ENCODE results near the gene DUSP22. TPM values are rescaled to one million over a fixed set of nuclear protein-coding genes. Genes with fewer than 3 reads are reported as not detected.
"Not testable (repeated sequence)": the region's sequence is repeated elsewhere in the genome, so short reads cannot be mapped to it uniquely, and the experiment has no call there.

DUSP22 gene
- total RNA-seq, 1 experiment from 2014 or later: 19.2 TPM

DNA sequence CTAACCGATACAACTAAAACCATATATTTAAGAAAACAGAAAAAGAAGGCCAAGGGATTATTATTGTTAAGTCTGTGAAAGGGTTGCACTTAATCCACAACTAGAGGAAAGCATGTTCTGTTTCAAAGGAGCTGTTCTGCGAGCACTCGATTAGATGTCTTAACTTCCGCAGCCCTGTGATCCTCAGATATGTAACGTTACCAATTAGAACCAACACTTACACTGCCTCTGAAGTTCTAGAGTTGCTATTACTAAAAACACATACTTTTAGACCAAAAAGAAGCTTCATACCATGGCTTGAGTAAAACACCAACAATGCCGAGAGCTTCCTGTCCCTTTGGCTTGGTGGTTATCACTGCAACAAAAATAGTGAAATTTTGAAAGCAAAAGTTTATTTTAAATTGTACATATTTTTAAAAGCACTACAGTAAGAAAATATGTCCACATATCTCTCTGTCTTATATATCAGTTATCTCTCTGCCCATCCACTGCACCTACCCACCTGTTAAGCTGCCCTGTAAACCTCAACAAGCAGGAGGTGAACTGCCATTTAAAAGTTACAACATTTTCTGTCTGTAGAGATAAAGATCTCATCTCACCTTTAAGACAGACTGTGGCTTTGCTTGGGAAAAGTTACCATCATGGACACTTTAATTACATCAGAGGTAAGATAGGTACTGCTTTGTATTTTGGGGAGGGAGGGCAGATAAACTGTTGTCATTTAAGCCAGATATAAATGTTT lies 7.1 kb upstream of the DUSP22 start:
- RAD21 ChIA-PET (ENCODE audit: low non-redundant PET in 1 of 2, low total read pairs in 2 of 2, uncharacterized antibody in 2 of 2, unreplicated experiment in 2 of 2): no interaction called here
- Histone ChIP-seq H3K79me2 (ENCODE audit: insufficient read depth, low read length) (no peaks in the 10 kb centered on the region), H3K4me2 (ENCODE audit: low read length) (no peak overlapping the region), H3K4me3 (replicated peaks in 1 of 2; ENCODE audit: low read depth in 1 of 2, low read length in 2 of 2) (no peak overlapping the region), H3K9ac (ENCODE audit: low read length) (no peak overlapping the region), H3K27ac (ENCODE audit: low read depth, low read length) (no peak overlapping the region), H4K20me1 (ENCODE audit: insufficient read depth) (no peaks in the 10 kb centered on the region), H3K9me2 (ENCODE audit: insufficient read depth) (no peaks in the 10 kb centered on the region), H3K27me3 (ENCODE audit: insufficient read depth, low read length) (peaks cover 26% of the 10 kb centered on the region; the same call in 1 of the 2 replicates), H2AFZ (ENCODE audit: low read depth, low read length, poor library complexity, severe bottlenecking) (no peak overlapping the region), H3K4me1 (ENCODE audit: control insufficient read depth in 1 of 2, insufficient read depth in 2 of 2, low read length in 2 of 2) (no peaks in the 10 kb centered on the region), H3K9me3 (ENCODE audit: control insufficient read depth in 1 of 2, insufficient read depth in 1 of 2, low read depth in 1 of 2, low read length in 2 of 2) (0 out of 4 replicates have a peak, but pooled peaks cover 0 to 4% of the 10 kb centered on the region in 2 experiments), H3K36me3 (ENCODE audit: control insufficient read depth in 1 of 2, insufficient read depth in 2 of 2, low read length in 2 of 2) (no peaks in the 10 kb centered on the region)
- CTCF ChIA-PET: no interaction called here
- ATAC-seq (no peak), DNase-seq (ENCODE audit: low read depth, low spot score) (no peak)
- no TSS peak for BruUV-seq (replicated peaks)
- POLR2A ChIA-PET: no interaction called here
- intact Hi-C loops (cut with micrococcal nuclease): no loop called here
- no peak for TF ChIP-seq JUND (IDR thresholded peaks at IDR 0.05)
- no peak for TF ChIP-seq ELF1 (IDR thresholded peaks at IDR 0.05; ENCODE audit: borderline replicate concordance, low read depth)
- no peak for TF ChIP-seq SRF (IDR thresholded peaks at IDR 0.05; ENCODE audit: low read depth)
- TF ChIP-seq, protein P1, sequence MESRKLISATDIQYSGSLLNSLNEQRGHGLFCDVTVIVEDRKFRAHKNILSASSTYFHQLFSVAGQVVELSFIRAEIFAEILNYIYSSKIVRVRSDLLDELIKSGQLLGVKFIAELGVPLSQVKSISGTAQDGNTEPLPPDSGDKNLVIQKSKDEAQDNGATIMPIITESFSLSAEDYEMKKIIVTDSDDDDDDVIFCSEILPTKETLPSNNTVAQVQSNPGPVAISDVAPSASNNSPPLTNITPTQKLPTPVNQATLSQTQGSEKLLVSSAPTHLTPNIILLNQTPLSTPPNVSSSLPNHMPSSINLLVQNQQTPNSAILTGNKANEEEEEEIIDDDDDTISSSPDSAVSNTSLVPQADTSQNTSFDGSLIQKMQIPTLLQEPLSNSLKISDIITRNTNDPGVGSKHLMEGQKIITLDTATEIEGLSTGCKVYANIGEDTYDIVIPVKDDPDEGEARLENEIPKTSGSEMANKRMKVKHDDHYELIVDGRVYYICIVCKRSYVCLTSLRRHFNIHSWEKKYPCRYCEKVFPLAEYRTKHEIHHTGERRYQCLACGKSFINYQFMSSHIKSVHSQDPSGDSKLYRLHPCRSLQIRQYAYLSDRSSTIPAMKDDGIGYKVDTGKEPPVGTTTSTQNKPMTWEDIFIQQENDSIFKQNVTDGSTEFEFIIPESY (IDR thresholded peaks at IDR 0.05; ENCODE audit: extremely low read depth, insufficient replicate concordance, low read length): no peak

DNA sequence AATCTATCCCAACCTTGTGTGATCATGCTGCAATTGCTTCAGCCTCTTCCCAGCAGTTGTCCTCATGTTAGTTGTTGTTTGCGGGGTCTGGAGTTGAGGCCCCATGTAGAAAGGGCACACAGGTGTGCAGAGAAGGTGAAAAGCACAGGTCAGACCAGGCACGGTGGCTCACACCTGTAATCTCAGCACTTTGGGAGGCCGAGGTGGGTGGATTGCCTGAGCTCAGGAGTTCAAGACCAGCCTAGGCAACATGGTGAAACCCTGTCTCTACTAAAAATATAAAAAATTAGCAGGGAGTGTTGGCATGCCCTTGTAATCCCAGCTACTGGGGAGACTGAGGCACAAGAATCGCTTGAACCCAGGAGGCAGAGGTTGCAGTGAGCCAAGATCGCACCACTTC lies 6.4 kb upstream of the DUSP22 start:
- BruUV-seq (replicated peaks); H4K20me1 ChIP-seq (ENCODE audit: insufficient read depth); POLR2A ChIA-PET; H3K79me2 ChIP-seq (ENCODE audit: insufficient read depth, low read length); CTCF ChIA-PET; H3K4me2 ChIP-seq (ENCODE audit: low read length); intact Hi-C loops (cut with micrococcal nuclease); H3K4me3 ChIP-seq (replicated peaks in 1 of 2; ENCODE audit: low read depth in 1 of 2, low read length in 2 of 2); H3K9me2 ChIP-seq (ENCODE audit: insufficient read depth); H3K36me3 ChIP-seq (ENCODE audit: control insufficient read depth in 1 of 2, insufficient read depth in 2 of 2, low read length in 2 of 2); H3K27ac ChIP-seq (ENCODE audit: low read depth, low read length); RAD21 ChIA-PET (ENCODE audit: low non-redundant PET in 1 of 2, low total read pairs in 2 of 2, uncharacterized antibody in 2 of 2, unreplicated experiment in 2 of 2); H3K9me3 ChIP-seq (ENCODE audit: control insufficient read depth in 1 of 2, insufficient read depth in 1 of 2, low read depth in 1 of 2, low read length in 2 of 2); DNase-seq (ENCODE audit: low read depth, low spot score); ATAC-seq; H3K9ac ChIP-seq (ENCODE audit: low read length); H2AFZ ChIP-seq (ENCODE audit: low read depth, low read length, poor library complexity, severe bottlenecking); H3K4me1 ChIP-seq (ENCODE audit: control insufficient read depth in 1 of 2, insufficient read depth in 2 of 2, low read length in 2 of 2): not testable (repeated sequence)
- H3K27me3 ChIP-seq (ENCODE audit: insufficient read depth, low read length): peaks cover 26% of the 10 kb centered on the region; the same call in 1 of the 2 replicates
